SW480 (cell line): ENCODE measurements around the gene KRTAP5-10.
"Not testable (repeated sequence)": the region's sequence is repeated elsewhere in the genome, so short reads cannot be mapped to it uniquely, and the experiment has no call there.

Experiments used
- DNase-seq: peaks from one replicate; pipeline ENCODE4 v3.0.0-alpha.2; 2016; ENCODE audit warnings: low spot score

The KRTAP5-10 gene

GRCh38 chr11:71542879-71543777 is 22.2 kb upstream of the KRTAP5-10 start:
- no peak for DNase-seq

DNA sequence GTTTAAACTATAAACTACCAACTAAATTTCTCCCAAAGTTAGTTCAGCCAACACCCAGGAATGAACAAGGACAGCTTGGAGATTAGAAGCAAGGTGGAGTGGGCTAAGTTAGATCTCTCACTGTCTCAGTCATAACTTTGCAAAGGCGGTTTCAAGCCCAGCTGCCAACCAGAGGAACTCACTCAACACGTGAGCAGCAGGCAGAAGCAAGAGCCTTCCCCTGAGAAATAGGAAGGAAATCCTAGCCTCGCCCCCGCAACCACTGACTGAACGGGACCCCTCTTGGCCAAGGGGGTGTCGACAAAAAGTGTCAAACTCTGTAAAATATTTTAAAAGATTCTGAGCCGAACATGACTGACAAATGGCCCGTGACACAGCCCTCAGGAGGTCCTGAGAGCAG is 21.5 kb upstream of the KRTAP5-10 start:
- DNase-seq, result no peak

- no peak for DNase-seq
Observed at GRCh38 chr11:71544525-71545214, 20.7 kb upstream of the KRTAP5-10 start.

- DNase-seq, result no peak
Observed at GRCh38 chr11:71545405-71545966, 19.9 kb upstream of the KRTAP5-10 start.

DNA sequence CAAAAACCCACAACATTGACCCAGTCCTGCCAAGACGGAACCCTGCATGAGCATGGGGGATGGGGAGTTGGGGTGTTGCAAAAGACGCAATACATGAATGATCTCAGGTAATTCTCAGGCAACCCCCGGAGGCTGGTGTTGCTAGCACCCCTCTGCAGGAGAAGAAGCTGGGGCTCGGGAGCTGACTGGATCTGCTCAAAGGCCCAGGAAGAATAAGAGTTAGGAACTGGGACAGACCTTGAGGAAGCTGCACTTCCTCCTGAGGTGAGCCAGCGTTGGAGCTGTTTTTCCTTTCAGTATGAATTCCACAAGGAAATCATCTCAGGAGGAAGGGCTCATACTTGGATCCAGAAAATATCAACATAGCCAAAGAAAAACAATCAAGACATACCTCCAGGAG is 17.2 kb upstream of the KRTAP5-10 start, which contains the start of gene KRTAP5-9:
Gene KRTAP5-9, plus strand, starts transcription at position 301 of the 400 bp plus-strand sequence. CDS start 238 bp downstream, outside the sequence.
- DNase-seq, result no peak

DNA sequence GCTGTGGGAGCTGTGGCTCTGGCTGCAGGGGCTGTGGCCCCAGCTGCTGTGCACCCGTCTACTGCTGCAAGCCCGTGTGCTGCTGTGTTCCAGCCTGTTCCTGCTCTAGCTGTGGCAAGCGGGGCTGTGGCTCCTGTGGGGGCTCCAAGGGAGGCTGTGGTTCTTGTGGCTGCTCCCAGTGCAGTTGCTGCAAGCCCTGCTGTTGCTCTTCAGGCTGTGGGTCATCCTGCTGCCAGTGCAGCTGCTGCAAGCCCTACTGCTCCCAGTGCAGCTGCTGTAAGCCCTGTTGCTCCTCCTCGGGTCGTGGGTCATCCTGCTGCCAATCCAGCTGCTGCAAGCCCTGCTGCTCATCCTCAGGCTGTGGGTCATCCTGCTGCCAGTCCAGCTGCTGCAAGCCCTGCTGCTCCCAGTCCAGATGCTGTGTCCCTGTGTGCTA is 16.6 kb upstream of the KRTAP5-10 start:
- DNase-seq, result no peak

DNA sequence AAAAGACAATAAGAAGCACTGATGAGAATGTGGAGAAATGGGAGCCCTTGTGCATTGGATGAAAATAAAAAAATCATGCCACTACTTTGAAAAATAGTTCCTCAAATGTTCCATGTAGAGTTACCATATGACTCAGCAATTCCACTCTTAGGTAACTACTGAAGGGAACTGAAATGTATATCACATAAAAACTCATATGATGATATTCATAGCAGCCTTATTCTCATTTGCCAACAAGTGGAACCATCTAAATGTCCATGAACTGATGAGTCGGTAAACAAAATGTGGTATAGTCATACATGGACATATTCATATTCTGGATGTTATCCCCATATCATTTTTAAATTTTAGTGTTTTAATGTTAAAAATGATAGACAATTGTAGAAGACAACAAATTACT is 13.7 kb upstream of the KRTAP5-10 start:
- DNase-seq, result no peak

GRCh38 chr11:71554996-71555395 is 10.4 kb upstream of the KRTAP5-10 start:
- DNase-seq, result no peak

DNA sequence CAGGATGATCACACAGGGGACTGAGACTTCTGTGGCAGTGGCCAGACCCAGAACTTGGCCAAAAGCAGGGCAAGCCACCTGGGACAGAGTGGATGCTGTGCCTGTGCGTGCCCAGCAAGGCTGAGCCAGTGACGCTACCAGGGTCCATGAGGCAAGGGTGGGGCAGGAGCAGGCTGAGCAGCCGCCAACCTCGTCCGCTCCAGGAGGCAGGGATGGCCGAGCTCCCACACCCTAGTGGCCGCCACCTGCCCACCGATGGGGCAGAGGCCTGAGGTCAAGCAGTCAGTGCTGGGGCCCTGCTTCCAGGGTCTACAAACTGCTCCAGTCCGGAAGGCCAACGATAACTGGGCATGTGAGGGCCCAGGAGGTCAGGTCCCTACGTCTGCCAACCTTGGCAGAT is 9.9 kb upstream of the KRTAP5-10 start:
- DNase-seq, result no peak

DNA sequence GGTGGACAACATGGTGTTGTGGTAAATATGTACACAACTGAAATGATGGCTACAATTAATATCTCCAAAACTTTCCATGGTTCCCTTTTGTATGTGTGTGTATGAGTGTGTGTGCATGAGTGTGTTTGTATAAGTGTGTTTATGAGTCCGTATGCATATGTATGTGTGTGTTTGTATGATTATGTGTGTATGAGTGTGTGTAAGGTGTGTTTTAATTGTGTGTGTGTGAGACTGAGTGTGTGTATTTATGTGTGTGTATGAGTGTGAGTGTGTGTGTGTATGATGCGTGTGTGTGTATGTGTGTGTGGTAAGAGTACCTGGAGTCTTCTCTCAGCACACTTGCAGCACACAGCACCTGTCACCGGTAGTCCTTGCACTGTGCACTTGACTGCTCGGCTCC is 9.3 kb upstream of the KRTAP5-10 start:
- no peak for DNase-seq

- no peak for DNase-seq
Observed at GRCh38 chr11:71557257-71557656, 8.1 kb upstream of the KRTAP5-10 start.

DNA sequence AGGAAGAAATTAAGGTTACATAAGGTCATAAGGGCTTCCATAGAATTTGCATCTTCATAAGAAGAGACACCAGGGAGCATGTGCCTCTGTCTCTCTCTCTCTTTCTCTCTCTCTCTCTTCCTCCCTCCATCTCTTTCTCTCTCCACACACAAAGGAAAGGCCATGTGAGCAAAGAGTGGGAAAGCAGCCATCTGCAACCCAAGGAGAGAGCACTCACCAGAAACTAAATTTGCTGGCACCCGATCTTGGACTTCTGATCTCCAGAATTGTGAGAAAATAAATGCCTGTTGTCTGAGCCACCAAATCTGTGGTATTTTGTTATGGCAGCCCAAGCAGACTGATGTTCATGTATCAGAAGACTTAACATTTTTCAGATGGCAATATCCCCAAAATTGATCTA is 6.4 kb upstream of the KRTAP5-10 start:
- no peak for DNase-seq

DNA sequence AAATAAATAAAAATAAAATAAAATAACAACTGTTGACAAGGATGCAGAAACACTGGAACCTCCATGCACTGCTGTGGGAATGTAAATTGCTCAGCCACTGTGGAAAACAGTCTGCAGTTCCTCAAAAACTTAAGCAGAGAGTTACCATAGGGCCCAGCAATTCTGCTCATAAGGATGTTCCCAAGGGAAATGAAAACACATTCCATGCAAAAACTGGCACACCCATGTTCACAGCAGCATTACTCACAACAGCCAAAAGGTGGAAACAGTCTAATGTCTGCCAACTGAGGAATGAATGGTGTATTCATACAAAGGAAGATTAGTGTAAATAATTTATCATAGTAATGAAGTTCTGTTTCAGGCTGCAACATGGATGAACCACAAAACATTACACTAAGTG is 3.2 kb upstream of the KRTAP5-10 start:
- DNase-seq, result no peak

- peak; percentile 67 for DNase-seq
Observed at GRCh38 chr11:71563406-71563805, 2.0 kb upstream of the KRTAP5-10 start.

DNA sequence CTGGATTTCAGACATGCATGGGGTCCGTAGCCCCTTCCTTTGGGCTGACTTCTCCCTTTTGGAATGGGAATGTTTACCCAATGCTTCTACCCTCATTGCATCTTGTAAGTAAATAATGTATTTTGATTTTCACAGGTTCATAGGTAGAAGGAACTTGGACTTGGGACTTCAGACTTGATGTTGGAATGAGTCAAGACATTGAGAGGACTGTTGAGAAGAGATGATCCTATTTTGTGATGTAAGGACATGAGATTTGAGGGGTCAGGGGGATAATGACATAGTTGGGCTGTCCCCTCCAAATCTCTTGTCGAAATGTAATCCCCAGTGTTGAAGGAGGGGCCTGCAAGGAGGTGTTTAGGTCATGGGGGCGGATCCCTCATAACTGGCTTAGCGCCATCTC is 933 bp upstream of the KRTAP5-10 start:
- DNase-seq, result no peak

DNA sequence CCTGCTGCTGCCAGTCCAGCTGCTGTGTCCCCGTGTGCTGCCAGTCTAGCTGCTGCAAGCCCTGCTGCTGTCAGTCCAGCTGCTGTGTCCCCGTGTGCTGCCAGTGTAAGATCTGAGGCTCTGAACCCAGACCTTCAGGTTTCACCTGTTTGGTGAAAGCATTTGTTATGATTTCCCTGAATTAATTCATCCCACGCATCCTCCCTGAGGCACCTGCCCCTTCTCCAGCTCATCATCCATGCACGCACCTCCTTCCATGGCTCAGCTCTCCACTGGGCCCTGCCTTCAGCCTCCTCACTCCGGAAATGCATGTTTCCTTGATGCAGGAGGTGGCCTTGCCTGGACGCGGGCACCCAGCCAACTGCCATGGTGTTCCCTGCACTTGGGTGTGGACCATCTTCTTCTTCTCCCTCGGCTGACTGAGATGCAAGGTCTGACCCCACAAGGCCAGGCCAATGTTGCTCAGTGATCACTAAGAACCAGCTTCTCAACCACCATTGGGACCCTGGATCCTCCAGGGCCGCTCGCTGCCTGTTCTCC is 788 bp downstream of the KRTAP5-10 start:
- DNase-seq, result no peak

DNA sequence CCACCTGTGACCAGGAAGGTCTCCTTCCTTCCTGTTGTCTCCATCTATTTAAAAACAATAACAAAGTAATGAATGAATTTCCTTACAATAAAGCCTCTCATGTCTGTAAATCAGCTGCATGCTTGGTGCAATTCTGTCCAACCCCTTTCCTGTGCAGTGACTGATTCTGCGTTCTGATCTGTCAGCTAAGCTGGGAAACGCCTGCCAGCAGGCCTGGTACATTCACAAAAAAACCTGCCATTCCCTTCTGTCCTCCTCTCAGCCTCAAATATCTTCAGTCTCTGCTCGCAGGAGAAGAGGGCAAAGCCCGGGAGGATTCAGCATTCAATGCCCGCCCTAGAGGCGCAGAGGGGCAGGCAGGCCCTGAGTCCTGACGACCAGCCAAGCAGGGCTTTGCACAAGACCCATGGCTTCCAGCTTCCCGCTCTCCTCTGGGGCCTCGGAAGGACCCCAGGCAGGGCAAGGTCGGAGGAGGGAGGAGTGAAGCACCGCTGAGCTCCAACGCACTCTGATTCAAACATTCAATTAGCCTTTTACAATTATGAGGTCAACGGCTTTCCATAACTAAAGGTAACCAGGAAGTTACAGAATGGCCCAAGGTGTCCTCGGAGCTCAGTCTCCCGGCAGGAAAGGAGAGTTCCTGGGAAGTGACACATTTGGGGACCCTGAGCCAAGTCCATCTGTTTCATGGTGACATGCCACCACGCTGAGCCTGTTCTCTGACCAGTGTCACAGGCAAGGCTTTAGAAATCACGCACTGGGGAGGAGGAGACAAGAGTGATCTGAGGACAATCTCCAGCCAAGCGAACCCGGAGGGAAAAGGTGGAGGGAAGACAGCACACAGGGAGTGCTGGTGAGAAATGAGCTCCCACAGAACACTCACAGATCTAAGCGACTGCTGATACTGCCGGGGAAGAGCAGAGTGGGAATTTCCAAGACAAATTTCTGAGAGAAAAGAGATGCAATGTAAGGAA is 1.6 kb downstream of the KRTAP5-10 start:
- not testable (repeated sequence) for DNase-seq

DNA sequence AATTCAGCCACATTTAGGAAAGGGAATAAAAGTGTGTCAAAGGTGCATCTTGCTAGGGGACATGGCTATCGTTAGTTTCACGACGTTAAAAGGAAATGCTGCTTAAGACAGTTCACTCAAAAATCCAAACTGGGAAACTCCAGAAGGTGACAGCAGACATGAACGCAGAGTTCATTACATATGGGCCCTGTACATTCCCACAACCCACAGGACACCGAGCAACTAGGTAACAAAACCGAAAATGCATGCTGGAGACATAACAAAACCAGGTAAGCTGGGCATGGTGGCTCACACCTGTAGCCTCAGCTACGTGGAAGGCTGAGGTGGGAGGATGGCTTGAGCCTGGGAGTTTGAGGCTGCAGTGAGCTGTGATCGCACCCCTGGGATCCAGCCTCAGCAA is 2.3 kb downstream of the KRTAP5-10 start:
- not testable (repeated sequence) for DNase-seq

GRCh38 chr11:71568704-71569349 is 3.5 kb downstream of the KRTAP5-10 start:
- DNase-seq, result no peak

GRCh38 chr11:71571101-71571850 is 5.9 kb downstream of the KRTAP5-10 start:
- DNase-seq, result not testable (repeated sequence)
